HepG2 (cell line): ENCODE results near the gene HSP90AB1. TPM values are rescaled to one million over a fixed set of nuclear protein-coding genes. Genes with fewer than 3 reads are reported as not detected.

ENCODE experiments used
- MED8 ChIP-seq: sonication (generic); formaldehyde crosslinking; IDR thresholded peaks from 2 replicates; pipeline ENCODE4 v1.8.1; 2023; ENCODE audit warnings: mild to moderate bottlenecking, missing genetic modification reagents; ENCODE audit not compliant: insufficient replicate concordance
- SCMH1 ChIP-seq: sonication (generic); formaldehyde crosslinking; IDR thresholded peaks from 2 replicates; pipeline ENCODE4 v1.9.0; 2021; ENCODE audit warnings: missing genetic modification reagents, mild to moderate bottlenecking, borderline replicate concordance
- ZNF609 ChIP-seq: sonication (generic); formaldehyde crosslinking; IDR thresholded peaks from 2 replicates; pipeline ENCODE4 v1.4.0; 2020; ENCODE audit warnings: mild to moderate bottlenecking, missing genetic modification reagents, borderline replicate concordance
- polyA plus RNA-seq, 8 experiments: library from polyadenylated mRNA; depleted of rRNA in 3 of 8; stranded (reverse) in 7 of 8; unstranded in 1 of 8; fragments of >200 nt; fragmentation: Illumina TruSeq in 4 of 8; extraction: Trizol in 4 of 8; gene quantifications; 2 replicates each; pipeline versions ENCODE4 v1.2.1 to v1.2.3, GENCODE V29; 2011 to 2016; ENCODE audit warnings: low read depth in 4 of 8, missing spikeins in 1 of 8, mixed read lengths in 1 of 8; ENCODE audit not compliant: insufficient read depth in 1 of 8
- total RNA-seq, 5 experiments: library from RNA; depleted of rRNA; stranded (reverse); fragments of >200 nt; fragmentation: Illumina TruSeq; extraction: Trizol; gene quantifications; 2 replicates each; pipeline ENCODE4 v1.2.3, GENCODE V29; 2016; ENCODE audit warnings: low read depth in 1 of 5
- TF ChIP-seq, protein P1 (sequence below): sonication (generic); formaldehyde crosslinking; IDR thresholded peaks from 2 replicates; pipeline ENCODE4 v1.4.0; 2020; ENCODE audit warnings: mild to moderate bottlenecking, missing genetic modification reagents
- TF ChIP-seq, protein P2 (sequence below): sonication (generic); formaldehyde crosslinking; IDR thresholded peaks from 2 replicates; pipeline ENCODE4 v1.4.0; 2020; ENCODE audit warnings: mild to moderate bottlenecking, missing genetic modification reagents
- TF ChIP-seq, protein P3 (sequence below): sonication (generic); formaldehyde crosslinking; IDR thresholded peaks from 2 replicates; pipeline ENCODE4 v1.8.1; 2022; ENCODE audit warnings: low read depth, mild to moderate bottlenecking, missing genetic modification reagents
- TF ChIP-seq, protein P4 (sequence below): sonication (generic); formaldehyde crosslinking; IDR thresholded peaks from 2 replicates; pipeline ENCODE4 v1.4.0; 2020; ENCODE audit warnings: mild to moderate bottlenecking, missing genetic modification reagents
- TF ChIP-seq, protein P5 (sequence below): IDR thresholded peaks from 2 replicates; pipeline ENCODE4 v1.4.0; 2020; ENCODE audit warnings: mild to moderate bottlenecking, missing genetic modification reagents

Gene HSP90AB1
- total and polyA plus RNA-seq, 2 of the 13 experiments (the other 11 are each of a cell fraction or from before 2014, with no cell fraction given) = 1,325 to 1,472 TPM

DNA sequence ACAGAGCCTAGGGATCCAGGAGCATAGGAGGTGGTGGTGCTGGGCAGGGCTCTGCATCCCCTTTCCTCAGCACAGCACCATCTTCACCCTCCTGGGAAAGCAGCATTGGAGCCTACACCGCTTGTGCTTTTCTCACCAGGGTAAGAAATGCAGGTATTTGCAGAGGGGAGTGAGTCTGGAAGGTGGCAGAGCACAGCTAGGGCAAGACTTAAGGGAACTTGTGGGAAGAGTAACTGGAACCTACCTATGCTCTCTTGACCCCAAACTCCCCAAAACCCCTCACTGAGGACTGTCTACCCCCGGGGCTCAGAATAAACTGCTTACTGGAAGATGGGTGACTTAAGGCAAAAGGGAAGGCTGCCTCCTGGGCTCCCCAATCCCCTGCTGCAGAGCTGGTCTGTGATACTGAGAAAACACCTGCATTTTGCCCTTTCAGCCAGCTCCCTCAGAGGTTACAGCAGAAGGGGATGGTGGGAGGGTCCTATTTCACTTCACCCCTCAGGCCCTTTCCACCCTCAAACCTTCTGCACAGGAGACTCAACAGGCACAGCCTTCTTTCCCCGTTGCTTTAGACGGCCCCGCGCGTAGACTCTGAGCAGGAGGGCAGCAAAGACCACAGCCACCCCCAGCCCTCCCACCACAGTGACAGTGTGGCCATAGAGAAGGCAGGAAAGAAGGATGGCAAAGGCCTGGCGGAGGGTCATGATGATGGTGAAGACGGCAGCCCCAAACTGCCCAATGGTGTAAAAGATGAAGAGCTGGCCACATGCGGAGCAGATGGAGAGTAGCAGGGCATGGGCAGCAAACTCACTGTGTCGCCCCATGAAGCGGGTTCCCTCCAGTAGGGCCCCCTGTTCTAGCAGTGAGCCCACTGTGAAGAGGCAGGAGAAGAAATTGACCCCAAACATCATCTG is 7.5 kb downstream of the HSP90AB1 start (continued):
- TF ChIP-seq ZNF609 (CRISPR knock-in tag) (no peak), MED8 (CRISPR knock-in tag) (peak; percentile 41), SCMH1 (CRISPR knock-in tag) (no peak)
- TF ChIP-seq, protein P1, sequence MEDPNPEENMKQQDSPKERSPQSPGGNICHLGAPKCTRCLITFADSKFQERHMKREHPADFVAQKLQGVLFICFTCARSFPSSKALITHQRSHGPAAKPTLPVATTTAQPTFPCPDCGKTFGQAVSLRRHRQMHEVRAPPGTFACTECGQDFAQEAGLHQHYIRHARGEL (CRISPR knock-in tag) = 0 out of 2 replicates have a peak, but pooled peaks have one; percentile 31
- TF ChIP-seq, protein P2, sequence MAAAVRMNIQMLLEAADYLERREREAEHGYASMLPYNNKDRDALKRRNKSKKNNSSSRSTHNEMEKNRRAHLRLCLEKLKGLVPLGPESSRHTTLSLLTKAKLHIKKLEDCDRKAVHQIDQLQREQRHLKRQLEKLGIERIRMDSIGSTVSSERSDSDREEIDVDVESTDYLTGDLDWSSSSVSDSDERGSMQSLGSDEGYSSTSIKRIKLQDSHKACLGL (CRISPR knock-in tag) = no peak
- TF ChIP-seq, protein P3, sequence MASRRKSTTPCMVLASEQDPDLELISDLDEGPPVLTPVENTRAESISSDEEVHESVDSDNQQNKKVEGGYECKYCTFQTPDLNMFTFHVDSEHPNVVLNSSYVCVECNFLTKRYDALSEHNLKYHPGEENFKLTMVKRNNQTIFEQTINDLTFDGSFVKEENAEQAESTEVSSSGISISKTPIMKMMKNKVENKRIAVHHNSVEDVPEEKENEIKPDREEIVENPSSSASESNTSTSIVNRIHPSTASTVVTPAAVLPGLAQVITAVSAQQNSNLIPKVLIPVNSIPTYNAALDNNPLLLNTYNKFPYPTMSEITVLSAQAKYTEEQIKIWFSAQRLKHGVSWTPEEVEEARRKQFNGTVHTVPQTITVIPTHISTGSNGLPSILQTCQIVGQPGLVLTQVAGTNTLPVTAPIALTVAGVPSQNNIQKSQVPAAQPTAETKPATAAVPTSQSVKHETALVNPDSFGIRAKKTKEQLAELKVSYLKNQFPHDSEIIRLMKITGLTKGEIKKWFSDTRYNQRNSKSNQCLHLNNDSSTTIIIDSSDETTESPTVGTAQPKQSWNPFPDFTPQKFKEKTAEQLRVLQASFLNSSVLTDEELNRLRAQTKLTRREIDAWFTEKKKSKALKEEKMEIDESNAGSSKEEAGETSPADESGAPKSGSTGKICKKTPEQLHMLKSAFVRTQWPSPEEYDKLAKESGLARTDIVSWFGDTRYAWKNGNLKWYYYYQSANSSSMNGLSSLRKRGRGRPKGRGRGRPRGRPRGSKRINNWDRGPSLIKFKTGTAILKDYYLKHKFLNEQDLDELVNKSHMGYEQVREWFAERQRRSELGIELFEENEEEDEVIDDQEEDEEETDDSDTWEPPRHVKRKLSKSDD (CRISPR knock-in tag) = no peak
- TF ChIP-seq, protein P4, sequence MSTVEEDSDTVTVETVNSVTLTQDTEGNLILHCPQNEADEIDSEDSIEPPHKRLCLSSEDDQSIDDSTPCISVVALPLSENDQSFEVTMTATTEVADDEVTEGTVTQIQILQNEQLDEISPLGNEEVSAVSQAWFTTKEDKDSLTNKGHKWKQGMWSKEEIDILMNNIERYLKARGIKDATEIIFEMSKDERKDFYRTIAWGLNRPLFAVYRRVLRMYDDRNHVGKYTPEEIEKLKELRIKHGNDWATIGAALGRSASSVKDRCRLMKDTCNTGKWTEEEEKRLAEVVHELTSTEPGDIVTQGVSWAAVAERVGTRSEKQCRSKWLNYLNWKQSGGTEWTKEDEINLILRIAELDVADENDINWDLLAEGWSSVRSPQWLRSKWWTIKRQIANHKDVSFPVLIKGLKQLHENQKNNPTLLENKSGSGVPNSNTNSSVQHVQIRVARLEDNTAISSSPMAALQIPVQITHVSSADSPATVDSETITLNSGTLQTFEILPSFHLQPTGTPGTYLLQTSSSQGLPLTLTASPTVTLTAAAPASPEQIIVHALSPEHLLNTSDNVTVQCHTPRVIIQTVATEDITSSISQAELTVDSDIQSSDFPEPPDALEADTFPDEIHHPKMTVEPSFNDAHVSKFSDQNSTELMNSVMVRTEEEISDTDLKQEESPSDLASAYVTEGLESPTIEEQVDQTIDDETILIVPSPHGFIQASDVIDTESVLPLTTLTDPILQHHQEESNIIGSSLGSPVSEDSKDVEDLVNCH (CRISPR knock-in tag) = no peak; the same call in 1 of the 2 replicates
- TF ChIP-seq, protein P5, sequence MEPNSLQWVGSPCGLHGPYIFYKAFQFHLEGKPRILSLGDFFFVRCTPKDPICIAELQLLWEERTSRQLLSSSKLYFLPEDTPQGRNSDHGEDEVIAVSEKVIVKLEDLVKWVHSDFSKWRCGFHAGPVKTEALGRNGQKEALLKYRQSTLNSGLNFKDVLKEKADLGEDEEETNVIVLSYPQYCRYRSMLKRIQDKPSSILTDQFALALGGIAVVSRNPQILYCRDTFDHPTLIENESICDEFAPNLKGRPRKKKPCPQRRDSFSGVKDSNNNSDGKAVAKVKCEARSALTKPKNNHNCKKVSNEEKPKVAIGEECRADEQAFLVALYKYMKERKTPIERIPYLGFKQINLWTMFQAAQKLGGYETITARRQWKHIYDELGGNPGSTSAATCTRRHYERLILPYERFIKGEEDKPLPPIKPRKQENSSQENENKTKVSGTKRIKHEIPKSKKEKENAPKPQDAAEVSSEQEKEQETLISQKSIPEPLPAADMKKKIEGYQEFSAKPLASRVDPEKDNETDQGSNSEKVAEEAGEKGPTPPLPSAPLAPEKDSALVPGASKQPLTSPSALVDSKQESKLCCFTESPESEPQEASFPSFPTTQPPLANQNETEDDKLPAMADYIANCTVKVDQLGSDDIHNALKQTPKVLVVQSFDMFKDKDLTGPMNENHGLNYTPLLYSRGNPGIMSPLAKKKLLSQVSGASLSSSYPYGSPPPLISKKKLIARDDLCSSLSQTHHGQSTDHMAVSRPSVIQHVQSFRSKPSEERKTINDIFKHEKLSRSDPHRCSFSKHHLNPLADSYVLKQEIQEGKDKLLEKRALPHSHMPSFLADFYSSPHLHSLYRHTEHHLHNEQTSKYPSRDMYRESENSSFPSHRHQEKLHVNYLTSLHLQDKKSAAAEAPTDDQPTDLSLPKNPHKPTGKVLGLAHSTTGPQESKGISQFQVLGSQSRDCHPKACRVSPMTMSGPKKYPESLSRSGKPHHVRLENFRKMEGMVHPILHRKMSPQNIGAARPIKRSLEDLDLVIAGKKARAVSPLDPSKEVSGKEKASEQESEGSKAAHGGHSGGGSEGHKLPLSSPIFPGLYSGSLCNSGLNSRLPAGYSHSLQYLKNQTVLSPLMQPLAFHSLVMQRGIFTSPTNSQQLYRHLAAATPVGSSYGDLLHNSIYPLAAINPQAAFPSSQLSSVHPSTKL = no peak
